Measurements from ENCODE around the gene AMMECR1.
"Not testable (repeated sequence)": the region's sequence is repeated elsewhere in the genome, so short reads cannot be mapped to it uniquely, and the experiment has no call there.

The AMMECR1 gene

GRCh38 chrX:110257889-110258288 lies 60.0 kb downstream of the AMMECR1 start:
- no peak for DNase-seq (ENCODE audit: low read depth)

- no peak for DNase-seq (ENCODE audit: low read depth)
Observed at GRCh38 chrX:110252711-110253110, 65.2 kb downstream of the AMMECR1 start.

- DNase-seq (ENCODE audit: low read depth) = no peak
Observed at GRCh38 chrX:110251961-110252360, 65.9 kb downstream of the AMMECR1 start.

GRCh38 chrX:110251526-110251925 lies 66.4 kb downstream of the AMMECR1 start:
- no peak for DNase-seq (ENCODE audit: low read depth)

- DNase-seq (ENCODE audit: low read depth) = no peak
Observed at GRCh38 chrX:110250847-110251246, 67.0 kb downstream of the AMMECR1 start.

GRCh38 chrX:110248578-110248977 lies 69.3 kb downstream of the AMMECR1 start:
- DNase-seq (ENCODE audit: low read depth) = no peak

- DNase-seq (ENCODE audit: low read depth) = no peak
Observed at GRCh38 chrX:110245011-110245410, 72.9 kb downstream of the AMMECR1 start.

- no peak for DNase-seq (ENCODE audit: low read depth)
Observed at GRCh38 chrX:110242371-110242770, 75.5 kb downstream of the AMMECR1 start.

- DNase-seq (ENCODE audit: low read depth) = no peak
Observed at GRCh38 chrX:110241816-110242215, 76.1 kb downstream of the AMMECR1 start.

GRCh38 chrX:110238259-110238658 lies 79.6 kb downstream of the AMMECR1 start:
- not testable (repeated sequence) for DNase-seq (ENCODE audit: low read depth)

GRCh38 chrX:110231485-110231884 lies 86.4 kb downstream of the AMMECR1 start:
- not testable (repeated sequence) for DNase-seq (ENCODE audit: low read depth)

GRCh38 chrX:110229497-110230111 lies 88.3 kb downstream of the AMMECR1 start:
- not testable (repeated sequence) for DNase-seq (ENCODE audit: low read depth)

- no peak for DNase-seq (ENCODE audit: low read depth)
Observed at GRCh38 chrX:110228453-110228852, 89.4 kb downstream of the AMMECR1 start.

GRCh38 chrX:110226931-110227330 lies 91.0 kb downstream of the AMMECR1 start:
- no peak for DNase-seq (ENCODE audit: low read depth)

GRCh38 chrX:110224926-110225617 lies 92.8 kb downstream of the AMMECR1 start:
- no peak for DNase-seq (ENCODE audit: low read depth)

GRCh38 chrX:110222497-110223257 lies 95.2 kb downstream of the AMMECR1 start:
- DNase-seq (ENCODE audit: low read depth) = no peak

GRCh38 chrX:110219920-110220319 lies 98.0 kb downstream of the AMMECR1 start:
- no peak for DNase-seq (ENCODE audit: low read depth)

GRCh38 chrX:110218591-110218990 lies 99.3 kb downstream of the AMMECR1 start:
- no peak for DNase-seq (ENCODE audit: low read depth)

- no peak for DNase-seq (ENCODE audit: low read depth)
Observed at GRCh38 chrX:110216027-110216426, 101.9 kb downstream of the AMMECR1 start.

- no peak for DNase-seq (ENCODE audit: low read depth)
Observed at GRCh38 chrX:110215411-110215810, 102.5 kb downstream of the AMMECR1 start.

GRCh38 chrX:110214684-110215083 lies 103.2 kb downstream of the AMMECR1 start:
- no peak for DNase-seq (ENCODE audit: low read depth)

GRCh38 chrX:110213183-110213582 lies 104.7 kb downstream of the AMMECR1 start:
- DNase-seq (ENCODE audit: low read depth) = no peak

- DNase-seq (ENCODE audit: low read depth) = no peak
Observed at GRCh38 chrX:110212299-110212698, 105.6 kb downstream of the AMMECR1 start.

Data from HS-27A (cell line).